ENCODE data around the gene TSPEAR.
"Not testable (repeated sequence)": the region's sequence is repeated elsewhere in the genome, so short reads cannot be mapped to it uniquely, and the experiment has no call there.

TSPEAR gene

GRCh38 chr21:44681861-44682579 is 29.4 kb downstream of the TSPEAR start, which contains the start of gene KRTAP12-1:
KRTAP12-1 (minus strand) TSS chr21:44682163; CDS start chr21:44682123, 40 bp downstream.
- DNase-seq, result no peak

GRCh38 chr21:44681152-44681551 is 30.2 kb downstream of the TSPEAR start:
- DNase-seq, result no peak

GRCh38 chr21:44677881-44678280 is 33.5 kb downstream of the TSPEAR start:
- DNase-seq, result no peak

GRCh38 chr21:44671911-44672310 is 39.5 kb downstream of the TSPEAR start:
- DNase-seq, result no peak

DNA sequence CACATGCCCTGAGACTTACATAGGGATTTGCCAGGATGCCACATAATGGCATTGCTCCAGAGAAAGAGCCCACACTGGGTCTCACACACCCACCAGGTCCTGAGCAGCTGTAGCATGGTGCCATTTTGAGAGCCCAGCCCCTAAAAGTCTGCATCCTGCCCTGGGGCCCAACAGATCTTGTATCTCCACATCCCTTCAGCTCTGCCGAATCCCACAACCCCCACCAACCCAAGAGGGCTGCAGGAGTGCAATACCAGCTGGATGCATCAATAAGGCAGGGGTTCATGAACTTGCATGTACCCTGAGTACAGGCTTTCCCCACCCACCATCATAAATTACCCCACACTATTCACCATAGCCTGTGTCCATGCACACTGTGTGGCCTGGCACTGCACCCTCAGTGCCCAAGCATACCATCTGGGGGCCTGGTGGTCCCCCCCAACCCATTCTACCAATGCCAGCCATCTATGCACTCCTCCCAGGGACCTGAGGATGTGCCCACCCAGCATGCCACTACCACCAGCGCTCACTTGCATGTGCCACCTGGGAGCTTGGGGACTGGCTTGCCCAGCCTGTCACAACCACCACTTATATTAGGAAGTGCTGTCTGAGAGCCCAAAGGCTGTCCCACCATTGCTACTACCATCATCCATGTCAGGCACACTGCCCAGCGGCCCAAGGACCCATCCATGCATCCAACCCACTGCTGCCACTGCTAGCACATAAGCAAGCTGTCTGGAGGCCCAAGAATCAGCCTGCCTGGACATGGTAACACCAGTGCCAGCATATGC is 40.5 kb downstream of the TSPEAR start:
- DNase-seq, result no peak

DNA sequence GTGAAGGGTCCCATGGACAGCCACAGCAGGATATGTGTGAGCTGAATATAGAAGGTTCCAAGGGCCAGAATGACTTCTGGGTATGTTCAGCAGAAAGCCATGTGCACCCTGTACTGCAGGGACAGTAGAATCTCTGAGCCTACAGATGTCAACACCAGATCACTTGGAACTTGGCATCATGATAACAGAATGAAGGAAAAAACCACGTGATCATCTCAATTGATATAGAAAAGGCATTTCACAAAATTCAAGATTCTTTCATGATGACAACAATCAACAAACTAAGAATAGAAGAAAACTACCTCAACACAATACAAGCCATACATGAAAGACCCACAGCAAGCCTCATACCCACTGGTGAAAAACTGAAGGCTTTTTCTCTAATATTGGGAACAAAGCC is 43.8 kb downstream of the TSPEAR start:
- no peak for DNase-seq

DNA sequence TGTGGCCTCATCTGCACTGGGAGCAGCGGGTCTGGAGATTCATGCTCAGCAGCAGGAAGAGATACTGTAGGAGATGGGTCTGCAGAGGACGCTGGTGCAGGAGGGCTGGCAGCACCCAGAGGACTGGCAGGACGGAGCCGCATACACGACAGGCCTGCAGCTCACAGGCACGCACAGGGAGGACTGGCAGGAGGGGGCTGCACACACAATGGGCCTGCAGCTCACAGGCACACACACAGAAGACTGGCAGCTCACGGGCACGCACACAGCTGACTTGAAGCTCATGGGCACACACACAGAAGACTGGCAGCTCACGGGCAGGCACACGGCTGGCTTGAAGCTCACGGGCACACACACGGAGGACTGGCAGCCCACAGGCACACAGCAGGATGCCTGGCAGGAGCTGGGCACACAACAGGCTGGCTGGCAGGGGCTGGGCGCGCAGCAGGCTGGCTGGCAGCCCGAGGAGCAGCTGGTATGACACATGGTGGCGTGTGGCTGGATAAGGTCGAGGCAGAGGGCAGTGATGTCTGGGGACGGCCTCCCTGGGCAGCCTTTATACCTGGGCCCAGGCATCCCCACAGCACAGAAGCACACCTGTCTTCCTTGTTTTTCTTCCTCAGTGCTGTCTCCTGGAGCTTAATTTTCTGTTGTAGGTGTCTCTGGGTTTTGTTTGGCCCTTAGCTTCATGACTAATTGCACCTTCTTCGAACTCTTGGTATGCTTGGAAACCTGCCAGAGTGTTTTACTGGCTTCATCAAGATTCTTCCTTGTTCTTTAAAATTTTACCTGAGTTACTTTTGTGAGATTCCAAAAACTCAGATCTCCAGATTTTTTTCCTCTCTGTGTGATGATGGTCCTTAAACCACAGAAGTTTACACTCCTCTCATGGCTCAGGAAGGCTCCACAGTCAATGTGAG is 44.7 kb downstream of the TSPEAR start, which contains the start of gene KRTAP12-2:
Gene KRTAP12-2 (minus strand): TSS at position 527 of the 920 bp plus-strand sequence. CDS start 41 bp downstream, at position 486.
- DNase-seq, result no peak

GRCh38 chr21:44664691-44665090 is 46.7 kb downstream of the TSPEAR start:
- DNase-seq, result no peak

DNA sequence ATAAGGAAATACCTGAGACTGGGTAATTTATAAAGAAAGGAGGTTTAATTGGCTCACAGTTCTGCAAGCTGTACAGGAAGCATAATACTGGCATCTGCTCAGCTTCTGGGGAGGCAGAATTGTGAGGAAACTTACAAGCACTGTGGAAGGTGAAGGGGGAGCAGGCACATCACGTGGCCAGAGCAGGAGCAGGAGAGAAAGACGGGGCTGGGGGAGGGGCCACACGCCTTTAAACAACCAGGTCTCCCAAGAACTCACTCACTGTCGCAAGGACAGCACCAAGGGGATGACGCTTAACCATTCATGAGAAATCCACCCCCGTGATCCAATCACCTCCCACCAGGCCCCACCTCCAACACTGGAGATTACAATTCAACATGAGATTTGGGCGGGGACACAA is 49.8 kb downstream of the TSPEAR start:
- not testable (repeated sequence) for DNase-seq

GRCh38 chr21:44658913-44659595 is 52.3 kb downstream of the TSPEAR start:
- peak; percentile 53 for DNase-seq

DNA sequence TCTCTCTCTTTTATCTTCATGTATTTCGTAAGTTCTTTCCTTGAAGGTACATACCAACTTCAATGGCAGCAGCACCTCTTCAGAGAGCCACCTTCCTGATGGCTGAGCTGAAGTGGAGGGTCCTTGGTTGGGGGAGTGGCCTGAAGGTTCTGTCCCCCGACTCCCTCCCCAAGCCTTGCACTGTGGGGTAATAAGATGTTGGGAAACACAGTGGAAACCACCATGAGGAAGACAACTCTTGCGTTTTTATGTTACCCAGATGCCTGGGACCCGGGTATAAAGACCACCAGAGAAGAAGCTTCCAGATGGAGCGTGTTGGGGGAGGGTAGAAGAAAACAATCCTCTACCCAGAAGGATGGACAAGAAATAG is 52.8 kb downstream of the TSPEAR start:
- DNase-seq, result no peak

GRCh38 chr21:44657635-44658540 is 53.5 kb downstream of the TSPEAR start, which contains the start of gene KRTAP12-3:
KRTAP12-3 (plus strand) TSS chr21:44657932; CDS start chr21:44657980, 48 bp downstream.
- DNase-seq, result peak; percentile 59

DNA sequence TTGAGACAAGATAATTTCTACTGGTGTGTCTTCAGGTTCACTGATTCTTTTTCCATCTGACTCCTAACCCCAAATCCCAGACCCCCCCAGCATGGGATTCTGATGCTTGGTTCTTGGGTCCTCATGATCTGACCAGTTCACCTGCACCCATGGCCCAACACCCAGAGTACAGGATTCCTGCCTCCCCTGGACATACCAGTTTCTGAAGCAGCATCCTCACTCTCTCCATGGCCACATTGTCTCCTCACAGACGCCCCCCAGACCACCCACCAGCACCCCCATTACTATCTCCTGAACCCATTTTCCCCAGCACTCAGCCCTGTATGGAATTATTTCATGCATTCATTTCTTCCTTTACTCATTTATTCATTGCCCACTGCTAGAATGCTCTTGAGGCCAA is 54.5 kb downstream of the TSPEAR start:
- no peak for DNase-seq

- no peak for DNase-seq
These were observed 56.7 kb downstream of the TSPEAR start, which contains the start of gene KRTAP12-4 for GRCh38 chr21:44654576-44655175. KRTAP12-4 (minus strand) TSS chr21:44654659; CDS start chr21:44654614, 45 bp downstream.

DNA sequence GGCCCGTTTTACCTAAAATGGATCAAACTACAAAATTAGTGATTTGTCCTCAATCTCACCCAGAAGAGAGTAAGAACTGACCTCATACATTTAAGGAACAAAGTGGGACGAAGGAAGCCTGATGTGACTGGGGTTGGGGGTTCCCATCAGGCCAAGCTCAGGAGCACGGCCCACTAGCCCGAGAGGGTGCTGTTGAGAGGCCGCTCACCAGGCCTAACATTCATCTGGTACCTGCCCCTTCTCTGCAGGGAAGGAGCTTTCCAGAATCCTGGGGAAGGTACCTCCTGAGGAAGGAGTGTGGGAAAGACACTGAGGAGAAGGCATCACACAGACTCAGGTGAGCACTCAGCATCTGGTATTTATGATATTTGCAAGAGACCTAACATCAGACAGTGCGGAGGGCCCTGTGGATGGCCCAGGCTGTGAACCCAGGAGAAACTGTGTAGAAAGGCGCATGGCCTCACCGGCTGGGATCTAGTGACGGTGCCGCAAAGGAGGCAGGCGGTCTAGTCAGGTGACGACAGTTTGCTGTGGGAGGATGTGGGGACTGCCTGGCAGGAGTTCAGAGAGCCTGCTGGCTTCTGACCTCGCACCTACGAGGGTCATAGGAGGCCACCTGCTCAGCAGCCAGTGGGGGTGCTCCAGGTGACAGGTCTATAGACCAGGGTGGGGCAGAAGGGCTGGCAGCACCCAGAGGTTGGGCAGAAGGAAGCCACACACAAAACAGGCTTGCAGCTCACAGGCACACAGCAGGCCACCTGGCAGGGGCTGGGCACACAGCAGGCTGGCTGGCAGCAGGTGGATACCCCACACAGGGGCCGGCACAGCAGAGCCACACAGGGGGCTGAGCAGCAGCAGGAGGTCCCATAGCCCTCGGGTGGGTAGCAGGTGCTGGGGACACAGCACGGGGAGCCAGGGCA is 57.5 kb downstream of the TSPEAR start:
- peak; percentile 47 for DNase-seq

GRCh38 chr21:44653123-44653522 is 58.2 kb downstream of the TSPEAR start:
- no peak for DNase-seq

DNA sequence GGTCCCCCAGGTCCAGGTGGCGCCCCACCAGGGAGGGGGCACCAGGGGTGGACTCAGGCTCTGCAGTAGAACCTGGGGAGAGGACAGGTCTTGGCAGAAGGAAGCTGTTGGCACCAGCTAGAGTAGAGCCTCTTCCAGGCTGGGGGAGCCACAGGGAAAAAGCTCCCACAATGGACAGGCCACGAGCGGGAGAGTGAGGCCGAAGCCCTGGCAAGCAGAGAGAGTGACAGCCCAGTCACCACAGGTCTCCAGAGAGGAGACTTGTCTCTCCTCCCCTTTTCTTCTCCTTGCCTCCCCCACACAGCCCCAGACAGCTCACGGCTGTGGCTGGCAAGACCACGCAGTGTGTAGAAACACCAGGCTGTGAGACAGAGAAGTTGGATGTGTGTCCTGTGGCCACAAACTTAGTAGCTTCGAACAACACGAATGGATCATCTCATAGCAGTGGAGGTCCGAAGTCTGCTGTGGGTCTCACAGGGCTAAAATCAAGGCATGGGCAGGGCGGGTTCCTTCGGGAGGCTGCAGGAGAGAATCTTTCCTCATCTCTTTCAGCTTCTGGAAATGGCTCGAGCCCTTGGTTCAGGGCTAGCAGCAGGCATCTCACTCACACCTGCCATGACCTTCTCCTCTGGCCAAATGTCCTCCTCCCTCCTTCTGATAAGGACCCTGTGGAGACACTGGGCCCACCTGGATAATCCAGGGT is 60.2 kb downstream of the TSPEAR start:
- DNase-seq, result no peak

GRCh38 chr21:44650265-44650972 is 61.0 kb downstream of the TSPEAR start:
- no peak for DNase-seq
